Vein endothelial cell (primary cell): Measurements from ENCODE around the gene DMRTA2. TPM values are rescaled to one million over a fixed set of nuclear protein-coding genes. Genes with fewer than 3 reads are reported as not detected.

ENCODE experiments used
- total RNA-seq: library from RNA; depleted of rRNA; stranded (reverse); fragments of >200 nt; gene quantifications from 2 replicates; pipeline ENCODE4 v1.2.3, GENCODE V29; 2012

DMRTA2 gene
- not detected in 2 replicates for total RNA-seq

GRCh38 chr1:50422946-50423669, at the start of gene DMRTA2:
Gene DMRTA2, minus strand, starts transcription at chr1:50423443. Its CDS starts 1,907 bp downstream, at chr1:50421536.

